ENCODE results near the gene HMGXB3. TPM values are rescaled to one million over a fixed set of nuclear protein-coding genes. Genes with fewer than 3 reads are reported as not detected.

Gene HMGXB3
- total and polyA plus RNA-seq, 2 donors (not counting 1 experiment from before 2014, with no cell fraction given), result 29.9 to 31.5 TPM

DNA sequence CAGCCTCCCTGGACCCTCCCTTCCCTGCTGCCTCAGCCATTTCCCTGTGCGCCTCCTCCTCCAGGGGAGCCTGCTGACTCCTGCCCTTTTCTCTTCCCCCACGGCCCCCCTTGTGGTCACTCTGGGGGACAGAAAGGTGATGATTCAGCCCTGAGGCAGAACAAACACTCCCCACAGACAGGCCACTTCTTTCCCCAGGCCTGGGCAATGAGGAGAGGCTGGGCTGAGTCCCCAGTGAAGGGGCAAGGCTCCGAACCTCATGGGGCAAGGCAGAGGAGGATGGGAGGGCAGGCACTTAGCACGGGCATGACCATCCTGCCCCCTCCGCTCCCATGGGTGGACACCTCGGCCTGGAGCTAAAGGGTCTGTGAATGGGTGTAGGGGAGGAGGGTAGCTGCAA, 64.8 kb downstream of the HMGXB3 start:
- no peak for TF ChIP-seq CTCF (conservative IDR thresholded peaks at IDR 0.05 in 1 of 2, IDR thresholded peaks at IDR 0.05 in 1 of 2; ENCODE audit: low read depth in 1 of 2, low read length in 2 of 2)
- TF ChIP-seq EZH2 (IDR thresholded peaks at IDR 0.05; ENCODE audit: low read length, missing control alignments), result no peak
- Histone ChIP-seq H4K20me1 (ENCODE audit: control insufficient read depth, extremely low read depth, insufficient read depth, low read length) (no peaks in the 10 kb centered on the region), H3K9ac (ENCODE audit: insufficient read depth, low read length) (no peak overlapping the region), H2AFZ (ENCODE audit: low read length) (no peak overlapping the region), H3K4me3 (replicated peaks in 1 of 4; ENCODE audit: control extremely low read depth in 1 of 4, insufficient read depth in 1 of 4, low read depth in 3 of 4, low read length in 4 of 4) (no peak overlapping the region), H3K79me2 (ENCODE audit: control insufficient read depth, insufficient read depth, low read length) (no peaks in the 10 kb centered on the region), H3K27ac (ENCODE audit: insufficient read depth, low read length) (peak overlapping the region; percentile 18), H3K27me3 (ENCODE audit: control insufficient read depth, insufficient read depth, low read length) (no peaks in the 10 kb centered on the region), H3K9me3 (ENCODE audit: control insufficient read depth, insufficient read depth, low read depth, low read length) (no peaks in the 10 kb centered on the region), H3K36me3 (ENCODE audit: control insufficient read depth, insufficient read depth, low read length) (no peaks in the 10 kb centered on the region), H3K4me2 (ENCODE audit: extremely low read depth, insufficient read depth, low read length) (no peak overlapping the region), H3K4me1 (ENCODE audit: control insufficient read depth, extremely low read depth, insufficient read depth, low read length) (peaks cover 24% of the 10 kb centered on the region)
- peak; percentile 54 to 74 for DNase-seq (ENCODE audit: low read depth in 2 of 2)

DNA sequence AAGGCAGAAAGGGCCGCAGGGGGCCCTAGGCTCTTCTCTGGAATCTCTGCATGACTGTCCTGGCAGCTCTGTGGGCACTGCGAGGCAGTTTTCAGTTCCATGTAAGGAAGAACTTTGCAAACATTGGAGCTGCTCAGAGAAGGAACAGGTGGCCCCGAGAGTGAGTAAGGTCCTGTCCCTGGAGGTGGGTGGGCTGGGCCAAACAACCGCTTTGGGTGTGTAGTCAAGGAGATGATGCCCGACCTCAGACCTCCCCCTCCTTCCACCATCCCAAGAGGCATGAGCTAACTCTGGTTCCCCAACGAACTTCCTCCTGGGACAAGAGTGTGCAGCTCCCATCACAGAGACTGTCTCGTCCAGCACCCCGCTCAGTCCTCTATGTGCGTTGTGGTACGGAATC, 65.3 kb downstream of the HMGXB3 start:
- Histone ChIP-seq H3K27me3 (ENCODE audit: control insufficient read depth, insufficient read depth, low read length) (no peaks in the 10 kb centered on the region), H2AFZ (ENCODE audit: low read length) (no peak overlapping the region), H3K4me2 (ENCODE audit: extremely low read depth, insufficient read depth, low read length) (no peak overlapping the region), H4K20me1 (ENCODE audit: control insufficient read depth, extremely low read depth, insufficient read depth, low read length) (no peaks in the 10 kb centered on the region), H3K9me3 (ENCODE audit: control insufficient read depth, insufficient read depth, low read depth, low read length) (no peaks in the 10 kb centered on the region), H3K36me3 (ENCODE audit: control insufficient read depth, insufficient read depth, low read length) (no peaks in the 10 kb centered on the region), H3K79me2 (ENCODE audit: control insufficient read depth, insufficient read depth, low read length) (no peaks in the 10 kb centered on the region), H3K27ac (ENCODE audit: insufficient read depth, low read length) (no peak overlapping the region), H3K9ac (ENCODE audit: insufficient read depth, low read length) (no peak overlapping the region), H3K4me1 (ENCODE audit: control insufficient read depth, extremely low read depth, insufficient read depth, low read length) (peaks cover 24% of the 10 kb centered on the region), H3K4me3 (replicated peaks in 1 of 4; ENCODE audit: control extremely low read depth in 1 of 4, insufficient read depth in 1 of 4, low read depth in 3 of 4, low read length in 4 of 4) (no peak overlapping the region)
- DNase-seq (ENCODE audit: low read depth in 2 of 2), result peak in 1 of 2 donors; percentile 65
- TF ChIP-seq CTCF (conservative IDR thresholded peaks at IDR 0.05 in 1 of 2, IDR thresholded peaks at IDR 0.05 in 1 of 2; ENCODE audit: low read depth in 1 of 2, low read length in 2 of 2), result no peak
- no peak for TF ChIP-seq EZH2 (IDR thresholded peaks at IDR 0.05; ENCODE audit: low read length, missing control alignments)

DNA sequence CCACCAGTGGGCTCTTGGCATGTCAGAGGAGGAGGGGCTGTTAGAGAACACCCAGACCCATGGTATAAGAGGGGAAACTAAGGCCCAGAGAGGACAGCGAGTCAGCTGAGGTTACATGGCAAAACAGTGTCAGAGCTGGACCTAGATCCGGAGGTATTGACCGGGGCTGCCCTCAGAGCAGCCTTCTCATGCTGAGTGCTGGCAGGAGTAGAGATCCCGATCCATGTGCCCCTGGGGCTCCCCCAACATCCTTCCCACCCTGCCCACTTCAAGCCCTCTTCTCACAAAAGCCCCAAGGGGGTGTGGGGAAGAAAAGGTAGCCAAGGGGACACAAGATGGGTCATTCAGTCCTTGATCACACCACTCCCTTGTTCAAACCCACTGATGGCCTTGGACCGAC, 65.9 kb downstream of the HMGXB3 start:
- H3K36me3 ChIP-seq (ENCODE audit: control insufficient read depth, insufficient read depth, low read length), result no peaks in the 10 kb centered on the region
- no peak overlapping the region for H3K9ac ChIP-seq (ENCODE audit: insufficient read depth, low read length)
- no peaks in the 10 kb centered on the region for H3K27me3 ChIP-seq (ENCODE audit: control insufficient read depth, insufficient read depth, low read length)
- H2AFZ ChIP-seq (ENCODE audit: low read length), result no peak overlapping the region
- H4K20me1 ChIP-seq (ENCODE audit: control insufficient read depth, extremely low read depth, insufficient read depth, low read length), result no peaks in the 10 kb centered on the region
- DNase-seq (ENCODE audit: low read depth in 2 of 2), result no peak
- no peaks in the 10 kb centered on the region for H3K79me2 ChIP-seq (ENCODE audit: control insufficient read depth, insufficient read depth, low read length)
- H3K4me2 ChIP-seq (ENCODE audit: extremely low read depth, insufficient read depth, low read length), result no peak overlapping the region
- H3K9me3 ChIP-seq (ENCODE audit: control insufficient read depth, insufficient read depth, low read depth, low read length), result no peaks in the 10 kb centered on the region
- H3K27ac ChIP-seq (ENCODE audit: insufficient read depth, low read length), result no peak overlapping the region
- H3K4me3 ChIP-seq (replicated peaks in 1 of 4; ENCODE audit: control extremely low read depth in 1 of 4, insufficient read depth in 1 of 4, low read depth in 3 of 4, low read length in 4 of 4), result no peak overlapping the region
- peaks cover 24% of the 10 kb centered on the region for H3K4me1 ChIP-seq (ENCODE audit: control insufficient read depth, extremely low read depth, insufficient read depth, low read length)
- TF ChIP-seq EZH2 (IDR thresholded peaks at IDR 0.05; ENCODE audit: low read length, missing control alignments) (no peak), CTCF (conservative IDR thresholded peaks at IDR 0.05 in 1 of 2, IDR thresholded peaks at IDR 0.05 in 1 of 2; ENCODE audit: low read depth in 1 of 2, low read length in 2 of 2) (no peak)
